Neural cell (in vitro differentiated cells): ENCODE data around the gene C15orf40. TPM values are rescaled to one million over a fixed set of nuclear protein-coding genes. Genes with fewer than 3 reads are reported as not detected.
"Not testable (repeated sequence)": the region's sequence is repeated elsewhere in the genome, so short reads cannot be mapped to it uniquely, and the experiment has no call there.

ENCODE experiments used
- H2AFZ ChIP-seq: fragments of 200-600, 300-800 bp; sonication (generic), shearing (Covaris generic); 2 replicates; pipeline ENCODE4 v1.6.0; 2014; ENCODE audit warnings: low read depth, mild to moderate bottlenecking, antibody characterized with exemption, low read length, moderate library complexity
- H3F3A ChIP-seq: fragments of 200-600 bp; shearing (Covaris generic); 2 replicates; pipeline ENCODE4 v1.6.1; 2016; ENCODE audit warnings: mild to moderate bottlenecking, moderate library complexity, mixed read lengths, antibody characterized with exemption, low read length; ENCODE audit not compliant: insufficient read depth, poor library complexity, severe bottlenecking
- H3K27ac ChIP-seq: fragments of 200-600, 300-800 bp; sonication (generic), shearing (Covaris generic); 2 replicates; pipeline ENCODE4 v1.5.1; 2014; ENCODE audit warnings: mild to moderate bottlenecking, low read length, moderate library complexity
- H3K27me3 ChIP-seq: fragments of 300-800, 200-600 bp; sonication (generic), shearing (Covaris generic); 2 replicates; pipeline ENCODE4 v1.6.0; 2014; ENCODE audit warnings: mild to moderate bottlenecking, low read depth, low read length, moderate library complexity; ENCODE audit not compliant: insufficient read depth
- H3K36me3 ChIP-seq: fragments of 300-800, 200-600 bp; sonication (generic), shearing (Covaris generic); 2 replicates; pipeline ENCODE4 v1.5.1; 2014; ENCODE audit warnings: mild to moderate bottlenecking, antibody characterized with exemption, low read length, moderate library complexity; ENCODE audit not compliant: insufficient read depth
- H3K4me2 ChIP-seq: fragments of 300-800, 200-600 bp; sonication (generic), shearing (Covaris generic); 2 replicates; pipeline ENCODE4 v1.6.0; 2014; ENCODE audit warnings: mild to moderate bottlenecking, low read length
- H3K4me3 ChIP-seq: fragments of 300-800, 200-600 bp; sonication (generic), shearing (Covaris generic); 2 replicates; pipeline ENCODE4 v1.5.1; 2014; ENCODE audit warnings: mild to moderate bottlenecking, low read length, moderate library complexity
- H3K79me2 ChIP-seq: fragments of 200-600 bp; shearing (Covaris generic); replicated peaks from 2 replicates; pipeline ENCODE4 v1.6.0; 2014; ENCODE audit warnings: mild to moderate bottlenecking, low read length, moderate library complexity; ENCODE audit not compliant: insufficient read depth
- H3K9ac ChIP-seq: fragments of 300-800, 200-600 bp; sonication (generic), shearing (Covaris generic); 2 replicates; pipeline ENCODE4 v1.6.1; 2016; ENCODE audit warnings: mild to moderate bottlenecking, low read length, mixed read lengths
- H3K9me2 ChIP-seq: fragments of 200-600 bp; shearing (Covaris generic); 2 replicates; pipeline ENCODE4 v1.6.1; 2016; ENCODE audit warnings: mild to moderate bottlenecking, low read length, mixed read lengths; ENCODE audit not compliant: insufficient read depth
- H3K9me3 ChIP-seq: fragments of 200-600, 300-800 bp; sonication (generic), shearing (Covaris generic); 2 replicates; pipeline ENCODE4 v1.6.1; 2016; ENCODE audit warnings: mild to moderate bottlenecking, mixed run types, low read length, moderate library complexity, mixed read lengths
- H4K20me1 ChIP-seq: fragments of 200-600 bp; shearing (Covaris generic); 2 replicates; pipeline ENCODE4 v1.6.1; 2016; ENCODE audit warnings: mild to moderate bottlenecking, mixed run types; ENCODE audit not compliant: insufficient read depth
- polyA plus RNA-seq: library from polyadenylated mRNA; depleted of rRNA; stranded (reverse); fragments of >200 nt; gene quantifications from 2 replicates; pipeline ENCODE4 v1.2.3, GENCODE V29; 2014

The C15orf40 gene
- polyA plus RNA-seq, 1 donor from 2014 or later: 17.2 TPM

- not testable (repeated sequence) for H3K27ac ChIP-seq, H3K79me2 ChIP-seq, H3K36me3 ChIP-seq, H3K27me3 ChIP-seq, H2AFZ ChIP-seq, H3K9ac ChIP-seq, H3K4me3 ChIP-seq, H3F3A ChIP-seq, H3K9me3 ChIP-seq, H3K4me2 ChIP-seq, H4K20me1 ChIP-seq, H3K9me2 ChIP-seq
Measured at GRCh38 chr15:82939678-82940077, 71.8 kb downstream of the C15orf40 start.

Other genes with a start within 250 kb of the C15orf40 start
- gene FSD2, start 205.6 kb downstream of the C15orf40 start, polyA plus RNA-seq: not detected in 2 replicates
- gene WHAMM, start 202.0 kb downstream of the C15orf40 start, polyA plus RNA-seq: 1.5 and 2.8 TPM in 2 replicates
- 21.7 and 26.9 TPM in 2 replicates for gene HOMER2, start 58.9 kb downstream of the C15orf40 start, polyA plus RNA-seq
- 116 and 119 TPM in 2 replicates for gene RAMAC, start 25.4 kb downstream of the C15orf40 start, polyA plus RNA-seq
- gene BTBD1, start 55.6 kb upstream of the C15orf40 start, polyA plus RNA-seq: 153 and 156 TPM in 2 replicates
- gene TM6SF1, start 96.0 kb upstream of the C15orf40 start, polyA plus RNA-seq: 0.16 TPM in 1 of 2 replicates, not detected in the other
- gene HDGFL3, start 196.2 kb upstream of the C15orf40 start, polyA plus RNA-seq: 251 and 339 TPM in 2 replicates